ENCODE measurements around the gene S100B. TPM values are rescaled to one million over a fixed set of nuclear protein-coding genes. Genes with fewer than 3 reads are reported as not detected.

The S100B gene
- total RNA-seq, 1 donor from 2014 or later, result not detected

GRCh38 chr21:46607636-46608035, 2.8 kb upstream of the S100B start:
- H3K4me1 Mint-ChIP-seq (ENCODE audit: low read depth), result peaks cover 12% of the 10 kb centered on the region
- H3K4me3 Mint-ChIP-seq (ENCODE audit: low read depth), result no peak overlapping the region
- H3K27ac Mint-ChIP-seq, result no peak overlapping the region
- TF ChIP-seq CTCF (IDR thresholded peaks at IDR 0.05; ENCODE audit: unreplicated experiment), result no peak
- H3K27me3 Mint-ChIP-seq, result peaks cover 9% of the 10 kb centered on the region
- H3K36me3 Mint-ChIP-seq (ENCODE audit: insufficient read depth), result no peaks in the 10 kb centered on the region
- DNase-seq (ENCODE audit: low spot score, unreplicated experiment), result no peak
- H3K9me3 Mint-ChIP-seq (ENCODE audit: low read depth), result peaks cover 3% of the 10 kb centered on the region

- Mint-ChIP-seq H3K9me3 (ENCODE audit: low read depth) (peaks cover 3% of the 10 kb centered on the region), H3K4me3 (ENCODE audit: low read depth) (no peak overlapping the region), H3K27me3 (peaks cover 11% of the 10 kb centered on the region), H3K4me1 (ENCODE audit: low read depth) (peaks cover 21% of the 10 kb centered on the region), H3K27ac (no peak overlapping the region), H3K36me3 (ENCODE audit: insufficient read depth) (no peaks in the 10 kb centered on the region)
- no peak for DNase-seq (ENCODE audit: low spot score, unreplicated experiment)
- no peak for TF ChIP-seq CTCF (IDR thresholded peaks at IDR 0.05; ENCODE audit: unreplicated experiment)
These were observed 1.5 kb upstream of the S100B start for GRCh38 chr21:46606427-46606813.

- no peak for TF ChIP-seq CTCF (IDR thresholded peaks at IDR 0.05; ENCODE audit: unreplicated experiment)
- Mint-ChIP-seq H3K27ac (no peak overlapping the region), H3K27me3 (peaks cover 11% of the 10 kb centered on the region), H3K9me3 (ENCODE audit: low read depth) (peaks cover 2% of the 10 kb centered on the region), H3K36me3 (ENCODE audit: insufficient read depth) (no peaks in the 10 kb centered on the region), H3K4me1 (ENCODE audit: low read depth) (peaks cover 22% of the 10 kb centered on the region), H3K4me3 (ENCODE audit: low read depth) (no peak overlapping the region)
- no peak for DNase-seq (ENCODE audit: low spot score, unreplicated experiment)
These were observed 1.0 kb upstream of the S100B start for GRCh38 chr21:46605767-46606426.

GRCh38 chr21:46604329-46604974, 430 bp downstream of the S100B start:
- Mint-ChIP-seq H3K4me1 (ENCODE audit: low read depth) (peaks cover 24% of the 10 kb centered on the region), H3K27ac (peak overlapping the region; percentile 81), H3K4me3 (ENCODE audit: low read depth) (no peak overlapping the region), H3K27me3 (peaks cover 8% of the 10 kb centered on the region), H3K36me3 (ENCODE audit: insufficient read depth) (no peaks in the 10 kb centered on the region), H3K9me3 (ENCODE audit: low read depth) (no peaks in the 10 kb centered on the region)
- no peak for TF ChIP-seq CTCF (IDR thresholded peaks at IDR 0.05; ENCODE audit: unreplicated experiment)
- no peak for DNase-seq (ENCODE audit: low spot score, unreplicated experiment)

- no peaks in the 10 kb centered on the region for H3K36me3 Mint-ChIP-seq (ENCODE audit: insufficient read depth)
- no peak for TF ChIP-seq CTCF (IDR thresholded peaks at IDR 0.05; ENCODE audit: unreplicated experiment)
- no peaks in the 10 kb centered on the region for H3K9me3 Mint-ChIP-seq (ENCODE audit: low read depth)
- H3K27me3 Mint-ChIP-seq, result peaks cover 7% of the 10 kb centered on the region
- DNase-seq (ENCODE audit: low spot score, unreplicated experiment), result no peak
- peaks cover 28% of the 10 kb centered on the region for H3K4me1 Mint-ChIP-seq (ENCODE audit: low read depth)
- H3K27ac Mint-ChIP-seq, result no peak overlapping the region
- H3K4me3 Mint-ChIP-seq (ENCODE audit: low read depth), result no peak overlapping the region
These were observed 1.7 kb downstream of the S100B start for GRCh38 chr21:46603228-46603627.
